Measurements from ENCODE around the gene ZDHHC14. TPM values are rescaled to one million over a fixed set of nuclear protein-coding genes. Genes with fewer than 3 reads are reported as not detected.

ZDHHC14 gene
- total RNA-seq, 1 donor from 2014 or later: 1.8 TPM

- Histone ChIP-seq H3K27me3 (ENCODE audit: control insufficient read depth, insufficient read depth, low read length) (peaks cover 2% of the 10 kb centered on the region), H3K4me3 (ENCODE audit: low read depth, low read length) (no peak overlapping the region), H3K36me3 (ENCODE audit: control insufficient read depth, insufficient read depth, low read length) (no peaks in the 10 kb centered on the region)
- TF ChIP-seq CTCF (IDR thresholded peaks at IDR 0.05; ENCODE audit: insufficient read depth, low read length, severe bottlenecking): no peak
- FAIRE-seq (peak; percentile 50), DNase-seq (ENCODE audit: low read depth) (no peak)
These were observed 344.8 kb downstream of the ZDHHC14 start for GRCh38 chr6:157725836-157726235.

DNA sequence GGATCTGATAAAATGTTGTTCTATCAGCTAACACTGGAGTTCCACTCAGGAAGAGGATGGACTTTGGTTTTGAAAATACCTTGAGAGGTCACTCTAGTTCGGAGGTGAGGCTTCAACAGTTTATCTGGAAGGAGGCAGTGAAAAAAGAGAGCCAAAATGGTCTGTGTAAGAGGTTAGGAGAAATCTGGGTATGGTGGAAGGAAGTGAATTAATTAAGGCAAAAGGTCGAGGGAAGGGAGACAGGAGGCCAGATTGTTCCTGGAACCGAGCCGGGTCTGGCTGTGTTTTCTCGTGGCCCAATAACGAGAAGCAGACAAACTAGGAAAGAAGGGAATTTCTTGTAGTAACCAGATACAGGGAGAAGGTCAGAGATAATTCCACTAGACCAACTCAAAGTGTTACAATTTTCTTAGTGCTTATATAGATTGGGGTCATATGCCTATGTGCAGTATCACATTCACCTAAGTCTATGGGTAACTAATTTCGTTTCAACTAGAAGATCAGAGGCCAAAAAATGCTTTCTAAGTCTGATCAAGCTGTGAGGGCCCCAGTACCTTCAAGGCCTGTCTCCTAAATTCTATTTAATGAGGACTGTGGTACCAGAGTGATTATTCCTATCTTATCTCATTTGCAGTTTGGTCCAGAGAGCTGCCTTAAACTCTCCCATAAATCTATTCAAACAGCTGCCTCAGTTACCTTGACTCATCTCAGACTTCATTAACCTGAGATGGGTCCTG is 346.1 kb downstream of the ZDHHC14 start:
- Histone ChIP-seq H3K4me3 (ENCODE audit: low read depth, low read length) (no peak overlapping the region), H3K27me3 (ENCODE audit: control insufficient read depth, insufficient read depth, low read length) (peaks cover 2% of the 10 kb centered on the region), H3K36me3 (ENCODE audit: control insufficient read depth, insufficient read depth, low read length) (no peaks in the 10 kb centered on the region)
- FAIRE-seq (no peak), DNase-seq (ENCODE audit: low read depth) (no peak)
- TF ChIP-seq CTCF (IDR thresholded peaks at IDR 0.05; ENCODE audit: insufficient read depth, low read length, severe bottlenecking): no peak

Other genes with a start within 250 kb of the ZDHHC14 start
- 7.1 and 7.2 TPM in 2 replicates for gene TMEM242, start 57.7 kb upstream of the ZDHHC14 start, total RNA-seq

All from bronchial epithelial cell (primary cell).